Measurements from ENCODE around the gene IPO11.

IPO11 gene

GRCh38 chr5:62376064-62376463 lies 36.5 kb upstream of the IPO11 start:
- no peak for TF ChIP-seq CTCF (IDR thresholded peaks at IDR 0.05; ENCODE audit: insufficient read depth, low read depth, low read length, missing control alignments)
- no peak overlapping the region for H3K4me3 ChIP-seq (ENCODE audit: low read length)
- peak; percentile 69 for DNase-seq (ENCODE audit: low read depth)

GRCh38 chr5:62385131-62385530 lies 27.4 kb upstream of the IPO11 start:
- no peak overlapping the region for H3K4me3 ChIP-seq (ENCODE audit: low read length)
- DNase-seq (ENCODE audit: low read depth): peak; percentile 78
- no peak for TF ChIP-seq CTCF (IDR thresholded peaks at IDR 0.05; ENCODE audit: insufficient read depth, low read depth, low read length, missing control alignments)

GRCh38 chr5:62385816-62386400 lies 26.7 kb upstream of the IPO11 start:
- no peak for TF ChIP-seq CTCF (IDR thresholded peaks at IDR 0.05; ENCODE audit: insufficient read depth, low read depth, low read length, missing control alignments)

GRCh38 chr5:62386824-62387223 lies 25.7 kb upstream of the IPO11 start:
- H3K4me3 ChIP-seq (ENCODE audit: low read length): no peak overlapping the region
- no peak for DNase-seq (ENCODE audit: low read depth)
- no peak for TF ChIP-seq CTCF (IDR thresholded peaks at IDR 0.05; ENCODE audit: insufficient read depth, low read depth, low read length, missing control alignments)

More at GRCh38 chr5:62385816-62386400, 26.7 kb upstream of the IPO11 start:
- H3K4me3 ChIP-seq (ENCODE audit: low read length): no peak overlapping the region
- DNase-seq (ENCODE audit: low read depth): peak; percentile 63

- H3K4me3 ChIP-seq (ENCODE audit: low read length): no peak overlapping the region
- DNase-seq (ENCODE audit: low read depth): peak; percentile 25
- TF ChIP-seq CTCF (IDR thresholded peaks at IDR 0.05; ENCODE audit: insufficient read depth, low read depth, low read length, missing control alignments): no peak
Measured at GRCh38 chr5:62395210-62395950, 17.2 kb upstream of the IPO11 start.

GRCh38 chr5:62403411-62404250 lies 8.9 kb upstream of the IPO11 start, which contains the start of gene DIMT1:
TSS of gene DIMT1 (minus strand) at chr5:62403905. CDS start at chr5:62403772, 133 bp downstream.
- no peak for TF ChIP-seq CTCF (IDR thresholded peaks at IDR 0.05; ENCODE audit: insufficient read depth, low read depth, low read length, missing control alignments)
- peak within 1 kb of the TSS; percentile 96 for H3K4me3 ChIP-seq (ENCODE audit: low read length)

More at GRCh38 chr5:62403411-62404250, 8.9 kb upstream of the IPO11 start, which contains the start of gene DIMT1:
- peak; percentile 99 for DNase-seq (ENCODE audit: low read depth)

Measured in epithelial cell of esophagus (primary cell).